ENCODE results near the gene CCDC175. TPM values are rescaled to one million over a fixed set of nuclear protein-coding genes. Genes with fewer than 3 reads are reported as not detected.

CCDC175 gene
- total RNA-seq, 2 experiments from 2014 or later, result not detected

DNA sequence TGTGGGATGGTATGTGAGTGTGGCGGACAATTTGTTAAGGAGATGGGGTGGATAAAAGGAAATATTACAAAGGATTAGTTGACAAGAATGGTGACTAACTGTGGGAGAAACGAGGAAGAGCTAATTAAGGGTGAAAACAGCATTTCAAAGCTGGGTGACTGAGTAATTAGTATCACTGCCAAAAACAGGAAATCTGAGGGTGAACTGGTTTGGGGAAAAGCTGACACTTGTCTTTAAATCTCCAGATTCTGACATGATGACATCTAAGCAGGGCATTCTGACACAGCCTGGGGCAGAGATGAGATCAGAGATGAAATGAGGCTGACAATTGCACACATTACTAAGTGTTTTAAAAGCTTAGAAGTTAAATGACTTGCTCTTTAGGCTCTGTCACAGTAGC, 42.4 kb upstream of the CCDC175 start:
- DNase-seq (ENCODE audit: low spot score), result no peak

DNA sequence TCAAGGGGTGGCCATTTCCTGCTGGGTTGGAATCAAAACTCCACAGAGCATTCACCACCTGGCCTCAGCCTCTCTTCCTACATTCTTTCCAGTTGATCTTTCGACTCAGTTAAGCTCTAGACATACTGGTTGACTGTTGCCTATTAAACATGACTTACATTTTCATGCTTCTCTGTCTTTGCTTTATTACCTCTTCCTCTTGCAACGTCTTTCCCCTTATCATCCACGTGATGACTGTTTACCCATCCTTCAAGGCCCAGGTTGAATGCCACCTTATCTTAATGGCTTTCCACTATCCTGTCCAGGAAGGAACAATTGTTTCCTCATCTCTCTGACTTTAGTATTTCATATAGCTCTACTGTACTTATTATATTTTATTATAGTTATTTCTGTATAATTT, 24.4 kb upstream of the CCDC175 start:
- Histone ChIP-seq H3K4me1 (ENCODE audit: insufficient read depth, low read length, poor library complexity, severe bottlenecking) (no peaks in the 10 kb centered on the region), H3K9me3 (ENCODE audit: low read length) (no peaks in the 10 kb centered on the region), H3K36me3 (ENCODE audit: insufficient read depth, low read length) (no peaks in the 10 kb centered on the region), H2AFZ (ENCODE audit: low read length) (no peak overlapping the region), H3K9me2 (ENCODE audit: insufficient read depth, low read length) (no peaks in the 10 kb centered on the region), H3K27ac (ENCODE audit: low read depth, low read length, poor library complexity, severe bottlenecking) (no peak overlapping the region), H4K20me1 (ENCODE audit: insufficient read depth, low read length) (no peaks in the 10 kb centered on the region), H3K4me3 (ENCODE audit: low read depth, low read length, poor library complexity, severe bottlenecking) (no peak overlapping the region), H3K4me2 (ENCODE audit: low read length) (no peak overlapping the region), H3K79me2 (ENCODE audit: insufficient read depth, low read depth, low read length) (no peaks in the 10 kb centered on the region)
- CTCF ChIA-PET (ENCODE audit: unreplicated experiment), result no interaction called here
- no peak for DNase-seq (ENCODE audit: low spot score)
- intact Hi-C loops (cut with micrococcal nuclease; ENCODE audit: unreplicated experiment), result no loop called here
- TF ChIP-seq EZH2phosphoT487 (IDR thresholded peaks at IDR 0.05; ENCODE audit: borderline replicate concordance, low read depth, low read length), result no peak
- TF ChIP-seq, protein P1, sequence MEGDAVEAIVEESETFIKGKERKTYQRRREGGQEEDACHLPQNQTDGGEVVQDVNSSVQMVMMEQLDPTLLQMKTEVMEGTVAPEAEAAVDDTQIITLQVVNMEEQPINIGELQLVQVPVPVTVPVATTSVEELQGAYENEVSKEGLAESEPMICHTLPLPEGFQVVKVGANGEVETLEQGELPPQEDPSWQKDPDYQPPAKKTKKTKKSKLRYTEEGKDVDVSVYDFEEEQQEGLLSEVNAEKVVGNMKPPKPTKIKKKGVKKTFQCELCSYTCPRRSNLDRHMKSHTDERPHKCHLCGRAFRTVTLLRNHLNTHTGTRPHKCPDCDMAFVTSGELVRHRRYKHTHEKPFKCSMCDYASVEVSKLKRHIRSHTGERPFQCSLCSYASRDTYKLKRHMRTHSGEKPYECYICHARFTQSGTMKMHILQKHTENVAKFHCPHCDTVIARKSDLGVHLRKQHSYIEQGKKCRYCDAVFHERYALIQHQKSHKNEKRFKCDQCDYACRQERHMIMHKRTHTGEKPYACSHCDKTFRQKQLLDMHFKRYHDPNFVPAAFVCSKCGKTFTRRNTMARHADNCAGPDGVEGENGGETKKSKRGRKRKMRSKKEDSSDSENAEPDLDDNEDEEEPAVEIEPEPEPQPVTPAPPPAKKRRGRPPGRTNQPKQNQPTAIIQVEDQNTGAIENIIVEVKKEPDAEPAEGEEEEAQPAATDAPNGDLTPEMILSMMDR (conservative IDR thresholded peaks at IDR 0.05; ENCODE audit: low read length), result no peak
- BruUV-seq (replicated peaks), result no TSS peak
- POLR2A ChIA-PET, result no interaction called here

More for the DNA sequence above, 42.4 kb upstream of the CCDC175 start:
- no peaks in the 10 kb centered on the region for H3K79me2 ChIP-seq (ENCODE audit: insufficient read depth, low read depth, low read length)
- ChIA-PET POLR2A (no interaction called here), CTCF (ENCODE audit: unreplicated experiment) (no interaction called here)
- H3K9me3 ChIP-seq (ENCODE audit: low read length), result peaks cover 6% of the 10 kb centered on the region; the same call in 1 of the 2 replicates
- no peaks in the 10 kb centered on the region for H3K36me3 ChIP-seq (ENCODE audit: insufficient read depth, low read length)
- BruUV-seq (replicated peaks), result no TSS peak
- intact Hi-C loops (cut with micrococcal nuclease; ENCODE audit: unreplicated experiment), result no loop called here
- no peaks in the 10 kb centered on the region for H4K20me1 ChIP-seq (ENCODE audit: insufficient read depth, low read length)
- H3K4me2 ChIP-seq (ENCODE audit: low read length), result no peak overlapping the region
- no peak overlapping the region for H3K27ac ChIP-seq (ENCODE audit: low read depth, low read length, poor library complexity, severe bottlenecking)
- no peaks in the 10 kb centered on the region for H3K9me2 ChIP-seq (ENCODE audit: insufficient read depth, low read length)
- no peaks in the 10 kb centered on the region for H3K4me1 ChIP-seq (ENCODE audit: insufficient read depth, low read length, poor library complexity, severe bottlenecking)
- no peak overlapping the region for H2AFZ ChIP-seq (ENCODE audit: low read length)
- TF ChIP-seq, protein P1 (conservative IDR thresholded peaks at IDR 0.05; ENCODE audit: low read length), result no peak
- TF ChIP-seq EZH2phosphoT487 (IDR thresholded peaks at IDR 0.05; ENCODE audit: borderline replicate concordance, low read depth, low read length), result no peak
- no peak overlapping the region for H3K4me3 ChIP-seq (ENCODE audit: low read depth, low read length, poor library complexity, severe bottlenecking)

DNA sequence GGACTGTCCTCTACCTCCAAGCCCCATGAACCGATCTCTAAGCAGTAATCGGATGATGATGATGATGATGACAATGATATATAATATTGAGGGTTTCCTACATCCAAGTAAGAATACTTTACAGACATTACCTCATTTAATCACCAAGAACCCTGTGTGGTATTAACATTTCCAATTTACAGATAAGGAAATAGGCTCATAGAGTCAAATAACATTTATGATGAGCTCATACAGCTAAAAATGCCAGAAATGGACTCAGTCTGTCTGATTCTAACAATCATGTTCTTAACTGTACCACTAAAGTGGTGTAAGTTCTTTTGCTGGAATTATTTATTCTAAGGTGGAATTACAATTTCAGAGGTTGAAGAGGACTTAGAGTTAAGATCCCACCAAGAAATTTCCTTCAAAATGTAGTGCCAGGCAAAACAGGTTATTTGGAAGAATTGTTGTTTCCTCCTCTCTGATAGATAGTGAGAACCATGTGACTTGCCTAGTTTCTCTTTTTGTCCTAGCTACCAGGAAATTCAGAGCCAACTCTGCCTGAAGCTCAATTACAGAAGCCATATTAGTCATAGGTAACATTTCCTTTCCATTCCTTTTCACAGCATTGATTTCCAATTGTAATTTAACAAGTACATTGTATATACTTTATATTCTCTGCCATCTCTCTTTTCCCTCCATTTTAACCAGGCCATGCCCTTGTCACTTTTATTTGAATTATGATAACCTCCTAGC, 23.8 kb upstream of the CCDC175 start:
- Histone ChIP-seq H3K9me2 (ENCODE audit: insufficient read depth, low read length) (no peaks in the 10 kb centered on the region), H3K4me1 (ENCODE audit: insufficient read depth, low read length, poor library complexity, severe bottlenecking) (no peaks in the 10 kb centered on the region), H2AFZ (ENCODE audit: low read length) (no peak overlapping the region), H3K9me3 (ENCODE audit: low read length) (no peaks in the 10 kb centered on the region), H3K27ac (ENCODE audit: low read depth, low read length, poor library complexity, severe bottlenecking) (no peak overlapping the region), H3K4me2 (ENCODE audit: low read length) (no peak overlapping the region), H3K36me3 (ENCODE audit: insufficient read depth, low read length) (no peaks in the 10 kb centered on the region), H3K79me2 (ENCODE audit: insufficient read depth, low read depth, low read length) (no peaks in the 10 kb centered on the region), H3K4me3 (ENCODE audit: low read depth, low read length, poor library complexity, severe bottlenecking) (no peak overlapping the region), H4K20me1 (ENCODE audit: insufficient read depth, low read length) (no peaks in the 10 kb centered on the region)
- no peak for DNase-seq (ENCODE audit: low spot score)
- TF ChIP-seq EZH2phosphoT487 (IDR thresholded peaks at IDR 0.05; ENCODE audit: borderline replicate concordance, low read depth, low read length), result no peak
- TF ChIP-seq, protein P1 (conservative IDR thresholded peaks at IDR 0.05; ENCODE audit: low read length), result no peak
- POLR2A ChIA-PET, result interaction anchor here (0.8 kb wide), 1 partner anchor 175 kb away, joined by 3 read pairs; no protein-coding TSS in a partner anchor
- no TSS peak for BruUV-seq (replicated peaks)
- intact Hi-C loops (cut with micrococcal nuclease; ENCODE audit: unreplicated experiment), result no loop called here
- CTCF ChIA-PET (ENCODE audit: unreplicated experiment), result no interaction called here
